Stomach (tissue), 9 donors: ENCODE data around the gene MGAT4A. TPM values are rescaled to one million over a fixed set of nuclear protein-coding genes. Genes with fewer than 3 reads are reported as not detected.
A peak's percentile ranks its signal among the peaks of the same experiment; 100 is the strongest.

Experiments
- DNase-seq, 2 donors: peaks; one replicate each; pipeline versions ENCODE4 v3.0.0 to v3.0.0-alpha.2; 2013 to 2019
- H3K27ac ChIP-seq, 5 donors: fragments of 200-600 bp in 4 of 5; sonication (generic) in 4 of 5; one replicate each; pipeline ENCODE4 v1.5.1; 2013 to 2019; ENCODE audit warnings: mild to moderate bottlenecking in 1 of 5, moderate library complexity in 1 of 5
- H3K27me3 ChIP-seq, 3 donors: fragments of 200-600 bp; sonication (generic); one replicate each; pipeline ENCODE4 v1.5.1; 2017 to 2019; ENCODE audit warnings: mixed run types in 1 of 3
- H3K36me3 ChIP-seq, 4 donors: fragments of 200-600 bp; sonication (generic); 1 replicate in 3 of 4; 2 replicates in 1 of 4; pipeline ENCODE4 v1.5.1; 2016 to 2019
- H3K4me1 ChIP-seq, 4 donors: fragments of 200-600 bp; sonication (generic); one replicate each; pipeline ENCODE4 v1.5.1; 2016 to 2019
- H3K4me3 ChIP-seq, 4 donors: fragments of 200-600 bp; sonication (generic) in 3 of 4; one replicate each; pipeline ENCODE4 v1.5.1; 2016 to 2019; ENCODE audit warnings: mild to moderate bottlenecking in 1 of 4
- H3K9me3 ChIP-seq, 4 donors: fragments of 200-600 bp; sonication (generic); one replicate each; pipeline ENCODE4 v1.5.1; 2016 to 2019
- CTCF ChIP-seq, 7 experiments: fragments of 450-650 bp in 4 of 7; fragments of 200-600 bp in 3 of 7; sonication (generic) in 3 of 7; IDR thresholded peaks; one replicate each; pipeline ENCODE4 v1.5.1; 2016 to 2019; ENCODE audit warnings: antibody characterized with exemption in 7 of 7, control low read depth in 2 of 7, mild to moderate bottlenecking in 1 of 7
- EP300 ChIP-seq: sonication (generic); formaldehyde crosslinking; IDR thresholded peaks from one replicate; pipeline ENCODE4 v1.6.1; 2017; ENCODE audit warnings: antibody characterized with exemption
- POLR2A ChIP-seq, 4 donors: fragments of 450-650 bp; IDR thresholded peaks; one replicate each; pipeline ENCODE4 v1.6.1; 2016; ENCODE audit warnings: antibody characterized with exemption in 4 of 4, control low read depth in 2 of 4, mild to moderate bottlenecking in 1 of 4, moderate library complexity in 1 of 4
- POLR2AphosphoS5 ChIP-seq, 3 donors: sonication (generic); formaldehyde crosslinking; IDR thresholded peaks; one replicate each; pipeline ENCODE4 v1.6.1; 2016; ENCODE audit warnings: antibody characterized with exemption in 3 of 3
- WGBS, 5 donors: extraction: QIAGEN DNeasy Blood & Tissue Kit in 3 of 5; methylation state at CpG; one replicate each; pipeline versions ENCODE4 v1.1.5 to v1.1.7; 2013 to 2018; 5-methylcytosine and 5-hydroxymethylcytosine counted together
- intact Hi-C: fragments of 100-400 bp; cut with DNase I; formaldehyde crosslinking; loops from one replicate; pipeline ENCODE4 v1.15.1; 2023; ENCODE audit warnings: low total_unique reads
- polyA plus RNA-seq, 3 donors: library from polyadenylated mRNA; stranded (reverse); fragments of 200-250 nt; gene quantifications; one replicate each; pipeline ENCODE4 v1.2.3, GENCODE V29; 2013
- total RNA-seq, 5 donors: library from RNA; depleted of rRNA; stranded (reverse); fragments of >200 nt; gene quantifications; one replicate each; pipeline versions ENCODE4 v1.1.0 to v1.2.3, GENCODE V29; 2014 to 2016
- donor health status: healthy with polysubstance abuse.
- donor health status: Bipolar disorder and iron deficiency.
- donor health status: healthy.

The MGAT4A gene
- total and polyA plus RNA-seq, 8 donors: 4.8 to 81.1 (median 11.8) TPM

- no peak overlapping the region for H3K27ac ChIP-seq
- H3K4me3 ChIP-seq: no peak overlapping the region
- intact Hi-C loops: no loop called here
- TF ChIP-seq POLR2AphosphoS5 (IDR thresholded peaks at IDR 0.05) (no peak), CTCF (IDR thresholded peaks at IDR 0.05) (no peak), POLR2A (IDR thresholded peaks at IDR 0.05) (no peak), EP300 (no peak)
- H3K27me3 ChIP-seq: no peaks in the 10 kb centered on the region
- H3K9me3 ChIP-seq: no peaks in the 10 kb centered on the region
- DNase-seq: no peak
- WGBS, 5 donors: 50 to 77% (median 70%) methylated on average over 3 of the region's 3 CpGs
- no peaks in the 10 kb centered on the region for H3K36me3 ChIP-seq
- peaks cover 4 to 36% (median 15%) of the 10 kb centered on the region in 4 donors for H3K4me1 ChIP-seq
Observed at GRCh38 chr2:98738304-98738703, 7.4 kb upstream of the MGAT4A start.

GRCh38 chr2:98737848-98738247 is 6.9 kb upstream of the MGAT4A start:
- H3K27ac ChIP-seq: no peak overlapping the region
- no peak overlapping the region for H3K4me3 ChIP-seq
- H3K9me3 ChIP-seq: no peaks in the 10 kb centered on the region
- no peak for DNase-seq
- no peaks in the 10 kb centered on the region for H3K27me3 ChIP-seq
- intact Hi-C loops: no loop called here
- TF ChIP-seq POLR2AphosphoS5 (IDR thresholded peaks at IDR 0.05) (no peak), CTCF (IDR thresholded peaks at IDR 0.05) (no peak), EP300 (no peak), POLR2A (IDR thresholded peaks at IDR 0.05) (no peak)
- H3K36me3 ChIP-seq: no peaks in the 10 kb centered on the region
- 85 to 94% (median 91%) methylated on average over 4 of the region's 4 CpGs for WGBS, 5 donors
- peaks cover 4 to 32% (median 14%) of the 10 kb centered on the region in 4 donors for H3K4me1 ChIP-seq

- Histone ChIP-seq H3K4me3 (no peak overlapping the region), H3K27me3 (no peaks in the 10 kb centered on the region), H3K4me1 (peaks cover 8 to 42% (median 17%) of the 10 kb centered on the region in 4 donors), H3K36me3 (no peaks in the 10 kb centered on the region), H3K27ac (no peak overlapping the region), H3K9me3 (no peaks in the 10 kb centered on the region)
- DNase-seq: no peak
- TF ChIP-seq CTCF (IDR thresholded peaks at IDR 0.05) (no peak), EP300 (no peak), POLR2A (IDR thresholded peaks at IDR 0.05) (no peak), POLR2AphosphoS5 (IDR thresholded peaks at IDR 0.05) (no peak)
- 87 to 100% (median 88%) methylated on average over 2 of the region's 2 CpGs for WGBS, 5 donors
- intact Hi-C loops: no loop called here
Observed at GRCh38 chr2:98736464-98736889, 5.5 kb upstream of the MGAT4A start.

- Histone ChIP-seq H3K9me3 (no peaks in the 10 kb centered on the region), H3K4me3 (no peak overlapping the region), H3K4me1 (peaks cover 8 to 36% (median 14%) of the 10 kb centered on the region in 4 donors), H3K27me3 (no peaks in the 10 kb centered on the region), H3K36me3 (no peaks in the 10 kb centered on the region), H3K27ac (peak overlapping the region in 4 of 5 donors; percentile 1 to 33 (median 16))
- no peak for DNase-seq
- WGBS, 5 donors: 6 to 38% (median 15%) methylated on average over 2 of the region's 2 CpGs
- intact Hi-C loops: no loop called here
- TF ChIP-seq EP300 (no peak), POLR2AphosphoS5 (IDR thresholded peaks at IDR 0.05) (no peak), POLR2A (IDR thresholded peaks at IDR 0.05) (no peak), CTCF (IDR thresholded peaks at IDR 0.05) (no peak)
Observed at GRCh38 chr2:98734823-98735260, 3.9 kb upstream of the MGAT4A start.
